PFSK-1 (cell line): ENCODE data around the gene NUP214.

Experiments
- FOXP2 ChIP-seq: optimal IDR thresholded peaks from 2 replicates; pipeline ENCODE3; 2011; ENCODE audit warnings: borderline replicate concordance, control low read depth, inconsistent platforms; ENCODE audit not compliant: insufficient read depth; ENCODE audit errors: extremely low read length, extremely low read depth
- POLR2AphosphoS5 ChIP-seq: IDR thresholded peaks from 2 replicates; pipeline ENCODE4 v1.6.1; 2012; ENCODE audit warnings: low read depth, mild to moderate bottlenecking, control low read depth, low read length, moderate library complexity
- SIN3A ChIP-seq: IDR thresholded peaks from 2 replicates; pipeline ENCODE4 v1.6.1; 2012; ENCODE audit warnings: mild to moderate bottlenecking, low read length, moderate library complexity, borderline replicate concordance; ENCODE audit not compliant: insufficient read depth
- TAF1 ChIP-seq: IDR thresholded peaks from 2 replicates; pipeline ENCODE4 v1.6.1; 2012; ENCODE audit warnings: low read length, control low read depth, borderline replicate concordance; ENCODE audit not compliant: insufficient read depth
- TF ChIP-seq, protein P1 (sequence below), 2 experiments: IDR thresholded peaks; 2 replicates each; pipeline versions ENCODE4 v1.6.1 to v1.8.0; 2011 to 2012; ENCODE audit warnings: low read depth in 2 of 2, low read length in 2 of 2, control low read depth in 1 of 2, inconsistent platforms in 1 of 2, mild to moderate bottlenecking in 1 of 2, moderate library complexity in 1 of 2; ENCODE audit not compliant: insufficient read depth in 1 of 2

Gene NUP214

DNA sequence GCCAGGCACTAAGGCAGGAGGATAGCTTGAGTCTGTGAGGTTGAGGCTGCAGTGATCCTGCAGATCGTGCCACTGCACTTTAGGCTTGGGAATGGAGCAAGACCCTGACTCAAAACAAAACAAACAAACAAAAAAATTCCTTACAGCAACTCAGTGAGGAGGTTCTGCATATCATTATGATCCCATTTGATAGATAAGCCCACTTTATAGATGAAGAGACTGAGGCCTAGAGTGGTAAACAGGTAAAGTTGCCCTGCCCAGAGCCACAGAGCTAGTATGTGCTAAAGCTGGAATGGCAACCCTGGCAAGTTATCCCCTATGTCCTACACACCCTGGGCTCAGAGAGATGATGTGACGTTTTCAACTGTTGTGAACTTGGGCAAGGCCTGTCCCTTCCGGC is 21.9 kb upstream of the NUP214 start:
- TF ChIP-seq POLR2AphosphoS5: no peak
- TF ChIP-seq, protein P1, sequence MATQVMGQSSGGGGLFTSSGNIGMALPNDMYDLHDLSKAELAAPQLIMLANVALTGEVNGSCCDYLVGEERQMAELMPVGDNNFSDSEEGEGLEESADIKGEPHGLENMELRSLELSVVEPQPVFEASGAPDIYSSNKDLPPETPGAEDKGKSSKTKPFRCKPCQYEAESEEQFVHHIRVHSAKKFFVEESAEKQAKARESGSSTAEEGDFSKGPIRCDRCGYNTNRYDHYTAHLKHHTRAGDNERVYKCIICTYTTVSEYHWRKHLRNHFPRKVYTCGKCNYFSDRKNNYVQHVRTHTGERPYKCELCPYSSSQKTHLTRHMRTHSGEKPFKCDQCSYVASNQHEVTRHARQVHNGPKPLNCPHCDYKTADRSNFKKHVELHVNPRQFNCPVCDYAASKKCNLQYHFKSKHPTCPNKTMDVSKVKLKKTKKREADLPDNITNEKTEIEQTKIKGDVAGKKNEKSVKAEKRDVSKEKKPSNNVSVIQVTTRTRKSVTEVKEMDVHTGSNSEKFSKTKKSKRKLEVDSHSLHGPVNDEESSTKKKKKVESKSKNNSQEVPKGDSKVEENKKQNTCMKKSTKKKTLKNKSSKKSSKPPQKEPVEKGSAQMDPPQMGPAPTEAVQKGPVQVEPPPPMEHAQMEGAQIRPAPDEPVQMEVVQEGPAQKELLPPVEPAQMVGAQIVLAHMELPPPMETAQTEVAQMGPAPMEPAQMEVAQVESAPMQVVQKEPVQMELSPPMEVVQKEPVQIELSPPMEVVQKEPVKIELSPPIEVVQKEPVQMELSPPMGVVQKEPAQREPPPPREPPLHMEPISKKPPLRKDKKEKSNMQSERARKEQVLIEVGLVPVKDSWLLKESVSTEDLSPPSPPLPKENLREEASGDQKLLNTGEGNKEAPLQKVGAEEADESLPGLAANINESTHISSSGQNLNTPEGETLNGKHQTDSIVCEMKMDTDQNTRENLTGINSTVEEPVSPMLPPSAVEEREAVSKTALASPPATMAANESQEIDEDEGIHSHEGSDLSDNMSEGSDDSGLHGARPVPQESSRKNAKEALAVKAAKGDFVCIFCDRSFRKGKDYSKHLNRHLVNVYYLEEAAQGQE (IDR thresholded peaks at IDR 0.05; ENCODE audit: insufficient read depth in 1 of 2, low read depth in 2 of 2, low read length in 2 of 2): no peak
- no peak for TF ChIP-seq SIN3A
- TF ChIP-seq TAF1: no peak
- no peak for TF ChIP-seq FOXP2

DNA sequence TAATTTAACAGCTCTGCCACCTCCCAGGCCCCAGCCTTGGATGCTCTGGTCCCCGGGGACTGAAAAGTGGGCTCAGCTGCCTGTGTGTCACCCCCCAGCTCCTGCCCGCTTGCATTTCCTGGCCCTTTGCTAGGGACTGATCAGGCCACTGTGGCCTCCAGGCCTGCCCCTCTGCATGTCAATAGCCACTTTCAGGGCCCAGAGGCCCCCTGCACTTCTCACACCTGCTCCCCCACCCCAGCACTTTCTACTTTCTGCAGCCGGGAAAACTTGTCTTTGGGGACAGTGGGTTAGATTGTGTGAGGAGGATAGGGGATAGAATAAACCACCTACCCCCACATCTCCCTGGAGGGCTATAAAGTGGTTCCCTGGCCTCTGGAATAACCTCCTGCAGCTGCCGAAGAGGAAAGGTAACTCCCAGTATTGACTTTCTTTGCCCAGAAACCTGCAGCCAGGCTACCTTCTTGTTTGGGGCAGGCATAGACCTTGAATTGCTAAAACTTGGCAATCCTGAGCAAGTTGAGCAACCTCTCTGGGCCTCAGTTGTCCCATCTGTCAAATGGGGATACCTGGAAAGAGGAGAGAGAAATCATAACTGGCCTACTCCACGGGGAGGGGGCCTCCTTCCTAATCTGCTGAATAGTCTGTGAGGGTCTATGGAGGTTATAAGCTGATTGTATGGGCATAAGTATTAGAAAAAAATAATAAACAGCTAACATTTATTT is 21.2 kb upstream of the NUP214 start:
- TF ChIP-seq TAF1: no peak
- TF ChIP-seq POLR2AphosphoS5: no peak
- TF ChIP-seq, protein P1 (IDR thresholded peaks at IDR 0.05; ENCODE audit: insufficient read depth in 1 of 2, low read depth in 2 of 2, low read length in 2 of 2): no peak
- no peak for TF ChIP-seq FOXP2
- TF ChIP-seq SIN3A: no peak

DNA sequence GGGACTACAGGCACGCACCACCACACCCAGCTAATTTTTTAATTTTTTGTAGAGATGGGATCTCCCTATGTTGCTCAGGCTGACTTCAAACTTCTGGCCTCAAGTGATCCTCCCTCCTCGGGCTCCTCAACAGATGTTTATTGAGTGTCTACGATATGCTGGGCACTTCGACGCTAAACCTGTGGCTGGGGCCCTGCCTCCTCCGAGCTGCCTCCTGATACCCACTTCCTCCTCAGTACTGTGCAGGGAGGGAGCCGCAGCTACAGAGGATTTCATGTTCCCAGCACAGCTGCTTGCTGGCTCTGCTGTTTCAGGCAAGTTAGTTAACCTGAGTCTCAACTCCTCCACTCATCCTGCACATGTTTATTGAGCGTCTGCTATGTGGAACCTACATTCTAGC is 19.4 kb upstream of the NUP214 start:
- TF ChIP-seq POLR2AphosphoS5 (no peak), TAF1 (no peak), FOXP2 (no peak)
- TF ChIP-seq, protein P1 (IDR thresholded peaks at IDR 0.05; ENCODE audit: insufficient read depth in 1 of 2, low read depth in 2 of 2, low read length in 2 of 2): no peak

DNA sequence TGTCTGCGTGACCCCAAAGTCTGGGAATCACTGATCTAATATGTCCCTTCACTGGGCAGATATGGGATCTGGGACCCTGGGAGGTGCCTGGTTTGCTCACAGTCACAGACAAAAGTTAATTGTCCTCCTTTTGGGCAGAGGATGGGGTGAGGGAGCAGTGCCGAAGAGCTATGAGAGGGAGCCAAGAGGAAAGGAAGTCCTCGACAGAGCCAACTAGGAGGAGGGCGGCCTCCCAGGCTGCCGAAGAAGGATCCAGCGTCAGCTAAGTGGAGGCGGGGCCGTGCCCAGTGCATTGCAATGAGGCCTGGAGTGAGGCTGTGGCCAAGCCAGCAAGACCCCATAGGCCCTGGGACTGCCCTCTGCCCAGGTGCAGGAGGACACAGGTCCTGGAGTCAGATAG is 17.6 kb upstream of the NUP214 start:
- TF ChIP-seq POLR2AphosphoS5: no peak
- TF ChIP-seq SIN3A: no peak
- TF ChIP-seq, protein P1 (IDR thresholded peaks at IDR 0.05; ENCODE audit: insufficient read depth in 1 of 2, low read depth in 2 of 2, low read length in 2 of 2): no peak
- TF ChIP-seq TAF1: no peak
- no peak for TF ChIP-seq FOXP2
